H1 (cell line): ENCODE results near the gene ZRANB1. TPM values are rescaled to one million over a fixed set of nuclear protein-coding genes. Genes with fewer than 3 reads are reported as not detected.

Experiments used
- CTCF ChIA-PET: fragments of 300-600 bp; sonication (Branson Sonifier 250); formaldehyde crosslinking; loops from one replicate; lab custom pipeline; 2021; ENCODE audit not compliant: partially characterized antibody; lab: Charles Lee
- POLR2A ChIA-PET: fragments of 300-600 bp; sonication (Branson Sonifier 250); formaldehyde crosslinking; loops from one replicate; lab custom pipeline; 2021; ENCODE audit warnings: inconsistent platforms; ENCODE audit not compliant: partially characterized antibody; lab: Charles Lee
- DNase-seq, 2 experiments: peaks; one replicate each; pipeline versions ENCODE4 v3.0.0 to v3.0.0-alpha.2; 2010 to 2022; ENCODE audit warnings: low spot score in 2 of 2, low read depth in 1 of 2, mixed read lengths in 1 of 2
- FAIRE-seq: peaks from 2 replicates; lab custom pipeline; 2011; peaks lifted over from hg19 to GRCh38; lab: Jason Lieb, UNC
- H2AFZ ChIP-seq: 2 replicates; pipeline ENCODE4 v1.8.1; 2012; ENCODE audit warnings: low read length, inconsistent platforms
- H2AK5ac ChIP-seq: 2 replicates; pipeline ENCODE4 v1.6.1; 2013; ENCODE audit warnings: low read depth, low read length
- H2BK120ac ChIP-seq: replicated peaks from 2 replicates; pipeline ENCODE3; 2013; ENCODE audit warnings: low read depth, low read length, inconsistent platforms
- H2BK12ac ChIP-seq: 2 replicates; pipeline ENCODE4 v1.6.1; 2013; ENCODE audit warnings: low read depth, low read length
- H2BK15ac ChIP-seq: 2 replicates; pipeline ENCODE4 v1.6.1; 2013; ENCODE audit warnings: low read length
- H2BK20ac ChIP-seq: 2 replicates; pipeline ENCODE4 v1.6.1; 2013; ENCODE audit warnings: low read length
- H2BK5ac ChIP-seq: 2 replicates; pipeline ENCODE4 v1.6.1; 2013; ENCODE audit warnings: low read depth, low read length
- H3K14ac ChIP-seq: 2 replicates; pipeline ENCODE4 v1.6.1; 2013; ENCODE audit warnings: inconsistent platforms; ENCODE audit not compliant: insufficient read length
- H3K18ac ChIP-seq: 2 replicates; pipeline ENCODE4 v1.6.1; 2013; ENCODE audit warnings: low read length; ENCODE audit errors: extremely low read depth
- H3K23ac ChIP-seq: 2 replicates; pipeline ENCODE4 v1.6.1; 2013; ENCODE audit warnings: inconsistent platforms; ENCODE audit not compliant: insufficient read length
- H3K23me2 ChIP-seq: 2 replicates; pipeline ENCODE4 v1.6.1; 2013; ENCODE audit warnings: low read depth, low read length
- H3K27ac ChIP-seq: 2 replicates; pipeline ENCODE4 v1.6.1; 2011; ENCODE audit warnings: low read depth, low read length, inconsistent platforms
- H3K27me3 ChIP-seq, 4 experiments: replicated peaks in 1 of 4; 1 replicate in 1 of 4; 2 replicates in 3 of 4; pipeline versions ENCODE4 v1.6.1 to v1.8.1; 2011 to 2013; ENCODE audit warnings: low read length in 3 of 4, mild to moderate bottlenecking in 3 of 4, inconsistent platforms in 2 of 4, mixed read lengths in 2 of 4, moderate library complexity in 1 of 4; ENCODE audit not compliant: control insufficient read depth in 3 of 4, insufficient read depth in 3 of 4; ENCODE audit errors: extremely low read depth in 1 of 4
- H3K36me3 ChIP-seq, 4 experiments: 2 replicates each; pipeline versions ENCODE4 v1.6.1 to v1.8.1; 2011 to 2013; ENCODE audit warnings: mild to moderate bottlenecking in 4 of 4, low read length in 3 of 4, moderate library complexity in 2 of 4, control low read depth in 1 of 4, inconsistent platforms in 1 of 4; ENCODE audit not compliant: insufficient read depth in 4 of 4, control insufficient read depth in 2 of 4
- H3K4ac ChIP-seq: replicated peaks from 2 replicates; pipeline ENCODE3; 2013; ENCODE audit warnings: low read length, low read depth, mixed read lengths, inconsistent platforms; ENCODE audit not compliant: insufficient read length
- H3K4me1 ChIP-seq, 4 experiments: replicated peaks in 1 of 4; 1 replicate in 1 of 4; 2 replicates in 3 of 4; pipeline versions ENCODE4 v1.6.1 to v1.8.1; 2011 to 2013; ENCODE audit warnings: low read length in 3 of 4, inconsistent platforms in 2 of 4, mixed read lengths in 1 of 4; ENCODE audit not compliant: insufficient read depth in 4 of 4, control insufficient read depth in 3 of 4
- H3K4me2 ChIP-seq, 2 experiments: 2 replicates each; pipeline versions ENCODE4 v1.6.1 to v1.8.1; 2011 to 2013; ENCODE audit warnings: low read depth in 2 of 2, low read length in 2 of 2, control low read depth in 1 of 2, inconsistent platforms in 1 of 2, mild to moderate bottlenecking in 1 of 2; ENCODE audit not compliant: insufficient read depth in 1 of 2
- H3K4me3 ChIP-seq, 4 experiments: fragments of 200-600, 300-600 bp in 1 of 4; sonication (generic), shearing (Covaris generic), sonication (Bioruptor Twin) in 1 of 4; 2 replicates each; pipeline versions ENCODE4 v1.5.1 to v1.8.1; 2011 to 2016; ENCODE audit warnings: low read length in 4 of 4, low read depth in 3 of 4, control low read depth in 2 of 4, inconsistent platforms in 2 of 4, mild to moderate bottlenecking in 2 of 4, mixed read lengths in 1 of 4, moderate library complexity in 1 of 4; ENCODE audit not compliant: insufficient read depth in 2 of 4; ENCODE audit errors: extremely low read depth in 1 of 4
- H3K56ac ChIP-seq: replicated peaks from 2 replicates; pipeline ENCODE3; 2013; ENCODE audit warnings: low read depth, mild to moderate bottlenecking, mixed read lengths, low read length, inconsistent platforms; ENCODE audit not compliant: insufficient read length
- H3K79me1 ChIP-seq: 2 replicates; pipeline ENCODE4 v1.6.1; 2013; ENCODE audit warnings: low read depth, low read length, control low read depth
- H3K79me2 ChIP-seq, 2 experiments: 2 replicates each; pipeline versions ENCODE4 v1.6.1 to v1.8.1; 2012 to 2013; ENCODE audit warnings: low read length in 2 of 2, mild to moderate bottlenecking in 2 of 2, inconsistent platforms in 1 of 2; ENCODE audit not compliant: insufficient read depth in 2 of 2, control insufficient read depth in 1 of 2
- H3K9ac ChIP-seq, 4 experiments: replicated peaks in 1 of 4; 1 replicate in 1 of 4; 2 replicates in 3 of 4; pipeline versions ENCODE4 v1.6.1 to v1.8.1; 2011 to 2013; ENCODE audit warnings: low read depth in 3 of 4, low read length in 3 of 4, control low read depth in 2 of 4, mild to moderate bottlenecking in 2 of 4, moderate library complexity in 2 of 4, inconsistent platforms in 1 of 4; ENCODE audit errors: extremely low read depth in 1 of 4
- H3K9me3 ChIP-seq, 2 experiments: 2 replicates each; pipeline versions ENCODE4 v1.6.1 to v1.8.1; 2012 to 2013; ENCODE audit warnings: mild to moderate bottlenecking in 2 of 2, moderate library complexity in 2 of 2, control low read depth in 1 of 2, inconsistent platforms in 1 of 2, low read depth in 1 of 2, low read length in 1 of 2, mixed read lengths in 1 of 2; ENCODE audit not compliant: insufficient read depth in 2 of 2
- H4K20me1 ChIP-seq, 2 experiments: replicated peaks in 1 of 2; 2 replicates each; pipeline versions ENCODE3 to v1.8.1; 2011 to 2013; ENCODE audit warnings: inconsistent platforms in 2 of 2, low read length in 2 of 2, mild to moderate bottlenecking in 1 of 2; ENCODE audit not compliant: insufficient read depth in 2 of 2, control insufficient read depth in 1 of 2
- H4K5ac ChIP-seq: 2 replicates; pipeline ENCODE4 v1.6.1; 2013; ENCODE audit warnings: low read length, low read depth, mixed read lengths, inconsistent platforms; ENCODE audit not compliant: insufficient read length
- H4K8ac ChIP-seq: 2 replicates; pipeline ENCODE4 v1.8.0; 2013; ENCODE audit warnings: mild to moderate bottlenecking, moderate library complexity, low read length, inconsistent platforms; ENCODE audit not compliant: insufficient read depth; ENCODE audit errors: extremely low read depth
- H4K91ac ChIP-seq: replicated peaks from 2 replicates; pipeline ENCODE3; 2013; ENCODE audit warnings: low read length, mixed read lengths, inconsistent platforms; ENCODE audit not compliant: insufficient read length
- ASH2L ChIP-seq: fragments of 200-600, 300-600 bp; sonication (generic); IDR thresholded peaks from one replicate; pipeline ENCODE4 v1.7.1; 2017; ENCODE audit warnings: low read length
- CREB1 ChIP-seq: IDR thresholded peaks from 2 replicates; pipeline ENCODE4 v1.6.1; 2012; ENCODE audit warnings: inconsistent platforms
- KDM1A ChIP-seq: fragments of 200-600, 300-600 bp; sonication (generic); IDR thresholded peaks from 2 replicates; pipeline ENCODE4 v1.7.1; 2016; ENCODE audit warnings: mild to moderate bottlenecking, low read length, borderline replicate concordance
- POLR2AphosphoS5 ChIP-seq: IDR thresholded peaks from 2 replicates; pipeline ENCODE4 v1.6.1; 2011; ENCODE audit warnings: low read depth, low read length
- RAD21 ChIP-seq, 2 experiments: IDR thresholded peaks in 1 of 2; conservative IDR thresholded peaks in 1 of 2; 2 replicates each; pipeline ENCODE4 v1.6.1; 2011; ENCODE audit warnings: low read depth in 2 of 2, low read length in 2 of 2, improper control_type of control experiment in 1 of 2, inconsistent platforms in 1 of 2, mild to moderate bottlenecking in 1 of 2, moderate library complexity in 1 of 2
- YY1 ChIP-seq: IDR thresholded peaks from 2 replicates; pipeline ENCODE4 v1.6.1; 2011; ENCODE audit warnings: low read depth, mild to moderate bottlenecking, low read length
- WGBS, 2 experiments: shearing (Covaris generic) in 1 of 2; methylation state at CpG; one replicate each; pipeline versions ENCODE4 v1.1.6 to v1.1.7; 2013 to 2015; ENCODE audit warnings: low lambda C conversion rate in 2 of 2, mixed read lengths in 2 of 2, inconsistent platforms in 1 of 2, low coverage in 1 of 2, missing lambda C conversion rate in 1 of 2; ENCODE audit not compliant: insufficient replicate concordance in 2 of 2, insufficient coverage in 1 of 2, insufficient read length in 1 of 2; ENCODE audit errors: extremely low coverage in 1 of 2, missing lambda C conversion rate in 1 of 2; 5-methylcytosine and 5-hydroxymethylcytosine counted together
- polyA plus RNA-seq, 7 experiments: library from polyadenylated mRNA; depleted of rRNA in 3 of 7; stranded (reverse) in 5 of 7; unstranded in 2 of 7; fragments of >200 nt in 5 of 7; fragments of 200-250 nt in 2 of 7; gene quantifications; 1 replicate in 5 of 7; 2 replicates in 1 of 7; 4 replicates in 1 of 7; pipeline versions ENCODE4 v1.2.1 to v1.2.3, GENCODE V29; 2011 to 2013; ENCODE audit warnings: missing spikeins in 2 of 7, mixed read lengths in 2 of 7
- total RNA-seq: library from RNA; stranded (reverse); fragmentation: NEBNext Ultra II Directional; extraction: Animal tissue kit (Norgen Biotek cat#: 25700); gene quantifications from 2 replicates; pipeline ENCODE4 v1.2.1, GENCODE V29; 2021

ZRANB1 gene
- total and polyA plus RNA-seq, 2 of the 8 experiments (the other 6 are each of a cell fraction or from before 2014, with no cell fraction given), result 6.1 to 19.9 TPM

DNA sequence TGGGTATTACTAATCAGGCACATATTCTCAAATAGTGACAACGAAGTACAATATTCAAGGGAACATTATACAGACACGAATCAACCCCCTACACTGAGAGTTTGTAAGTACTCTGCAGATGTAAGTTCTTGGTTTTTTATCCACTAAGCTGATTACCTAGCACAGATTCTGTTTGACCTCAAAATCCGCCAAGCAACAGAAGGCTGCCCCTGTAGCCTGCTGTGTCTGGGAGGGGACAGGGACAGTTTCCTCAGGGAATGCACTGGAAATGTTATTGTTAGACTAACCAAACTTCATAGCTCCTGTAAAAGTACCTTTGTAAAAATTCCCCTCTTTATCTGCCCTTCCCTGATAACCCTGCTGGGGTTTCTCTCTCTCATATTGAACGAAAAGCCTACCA lies 45.2 kb upstream of the ZRANB1 start:
- 81% methylated on average over 4 of the region's 4 CpGs; no CpG with 5 or more reads in 1 of the 2 experiments for WGBS, 2 experiments
- no peaks in the 10 kb centered on the region for H3K79me2 ChIP-seq
- no peak overlapping the region for H3K18ac ChIP-seq
- no peak overlapping the region for H2BK120ac ChIP-seq
- TF ChIP-seq ASH2L (no peak), RAD21 (IDR thresholded peaks at IDR 0.05 in 1 of 2, conservative IDR thresholded peaks at IDR 0.05 in 1 of 2; ENCODE audit: low read depth in 2 of 2, low read length in 2 of 2) (no peak), YY1 (no peak), KDM1A (no peak), CREB1 (no peak), POLR2AphosphoS5 (no peak)
- TF ChIP-seq, all 59 proteins: peak for 0
- H4K8ac ChIP-seq, result no peak overlapping the region
- H2AK5ac ChIP-seq, result no peak overlapping the region
- no peak for FAIRE-seq
- H3K56ac ChIP-seq, result no peak overlapping the region
- H3K79me1 ChIP-seq, result no peaks in the 10 kb centered on the region
- H2AFZ ChIP-seq, result no peak overlapping the region
- no peaks in the 10 kb centered on the region for H3K23me2 ChIP-seq
- no peaks in the 10 kb centered on the region for H3K4me1 ChIP-seq
- H2BK15ac ChIP-seq, result no peak overlapping the region
- no peak for DNase-seq
- H3K23ac ChIP-seq, result no peak overlapping the region
- no peak overlapping the region for H3K4me2 ChIP-seq
- H3K9ac ChIP-seq, result no peak overlapping the region
- H2BK5ac ChIP-seq, result no peak overlapping the region
- no peaks in the 10 kb centered on the region for H3K36me3 ChIP-seq
- H3K4me3 ChIP-seq, result no peak overlapping the region
- no peaks in the 10 kb centered on the region for H3K9me3 ChIP-seq
- H2BK12ac ChIP-seq, result no peak overlapping the region
- POLR2A ChIA-PET, result interaction anchor here (1.2 kb wide), 1 partner anchor 105 kb away, joined by 3 read pairs; the partner anchor contains the start of gene EEF1AKMT2
- H4K5ac ChIP-seq, result no peak overlapping the region
- H4K20me1 ChIP-seq, result no peaks in the 10 kb centered on the region
- no peak overlapping the region for H3K4ac ChIP-seq
- H2BK20ac ChIP-seq, result no peak overlapping the region
- no peak overlapping the region for H3K27ac ChIP-seq
- H3K27me3 ChIP-seq, result no peaks in the 10 kb centered on the region
- H3K14ac ChIP-seq, result no peak overlapping the region
- H4K91ac ChIP-seq, result no peak overlapping the region
- CTCF ChIA-PET, result interaction anchor here (2.0 kb wide), 1 partner anchor 10 kb away, joined by 5 read pairs; no protein-coding TSS in a partner anchor
